Esophagus squamous epithelium (tissue), 5 donors: ENCODE measurements around the gene MT1M. TPM values are rescaled to one million over a fixed set of nuclear protein-coding genes. Genes with fewer than 3 reads are reported as not detected.

Source experiments
- DNase-seq: peaks from one replicate; lab custom pipeline; 2025; lab: John Stamatoyannopoulos, UW
- H3K27ac ChIP-seq, 4 donors: fragments of 200-600 bp; sonication (generic); one replicate each; pipeline ENCODE4 v1.5.1; 2016 to 2019; ENCODE audit warnings: mild to moderate bottlenecking in 1 of 4
- H3K27me3 ChIP-seq, 4 donors: fragments of 200-600 bp; sonication (generic); 1 replicate in 3 of 4; 2 replicates in 1 of 4; pipeline versions ENCODE4 v1.5.1 to v1.6.0; 2017 to 2021; ENCODE audit warnings: antibody characterized with exemption in 1 of 4
- H3K36me3 ChIP-seq, 3 donors: fragments of 200-600 bp; sonication (generic); one replicate each; pipeline ENCODE4 v1.5.1; 2016 to 2019
- H3K4me1 ChIP-seq, 3 donors: fragments of 200-600 bp; sonication (generic); one replicate each; pipeline ENCODE4 v1.5.1; 2017 to 2019
- H3K4me3 ChIP-seq, 4 donors: fragments of 200-600 bp; sonication (generic); 1 replicate in 3 of 4; 2 replicates in 1 of 4; pipeline ENCODE4 v1.5.1; 2016 to 2019; ENCODE audit warnings: mild to moderate bottlenecking in 2 of 4, moderate library complexity in 1 of 4
- H3K9me3 ChIP-seq, 3 donors: fragments of 200-600 bp; sonication (generic); one replicate each; pipeline ENCODE4 v1.5.1; 2016 to 2019
- CTCF ChIP-seq, 6 experiments: fragments of 450-650 bp in 4 of 6; fragments of 200-600 bp in 2 of 6; sonication (generic) in 2 of 6; IDR thresholded peaks; one replicate each; pipeline ENCODE4 v1.5.1; 2016 to 2019; ENCODE audit warnings: antibody characterized with exemption in 6 of 6, mild to moderate bottlenecking in 4 of 6, moderate library complexity in 4 of 6
- POLR2A ChIP-seq, 4 donors: fragments of 450-650 bp; IDR thresholded peaks; one replicate each; pipeline ENCODE4 v1.6.1; 2017; ENCODE audit warnings: antibody characterized with exemption in 4 of 4, mild to moderate bottlenecking in 4 of 4, moderate library complexity in 3 of 4
- WGBS, 2 donors: methylation state at CpG; one replicate each; pipeline ENCODE4 v1.1.5; 2018; 5-methylcytosine and 5-hydroxymethylcytosine counted together
- intact Hi-C: fragments of 100-400 bp; cut with DNase I; formaldehyde crosslinking; loops from one replicate; pipeline ENCODE4 v1.15.0; 2022
- total RNA-seq, 4 donors: library from RNA; depleted of rRNA; stranded (reverse); fragments of >200 nt; gene quantifications; one replicate each; pipeline ENCODE4 v1.1.0, GENCODE V29; 2016
- donor health status: DM: yes; HTN: yes; CAD: no.

MT1M gene
- total RNA-seq, 4 donors from 2014 or later, result 0.57 to 7.4 (median 4.8) TPM; not detected in 1

GRCh38 chr16:56606071-56606475 is 26.4 kb upstream of the MT1M start:
- intact Hi-C loops, result loop anchor here (10.0 kb wide), 1 partner anchor 89 kb away; no protein-coding TSS in a partner anchor
- Histone ChIP-seq H3K27ac (peak overlapping the region; percentile 82 to 95 (median 90)), H3K36me3 (no peaks in the 10 kb centered on the region), H3K9me3 (no peaks in the 10 kb centered on the region), H3K4me3 (peak overlapping the region in 1 of 4 donors; percentile 9), H3K27me3 (no peaks in the 10 kb centered on the region), H3K4me1 (peaks cover 36 to 57% (median 47%) of the 10 kb centered on the region in 3 donors)
- TF ChIP-seq CTCF (IDR thresholded peaks at IDR 0.05) (no peak), POLR2A (IDR thresholded peaks at IDR 0.05) (no peak)
- no peak for DNase-seq
- WGBS, 2 donors, result 23 to 28% methylated on average over 3 of the region's 3 CpGs

- WGBS, 2 donors, result 21 to 40% methylated on average over 7 to 8 of the region's 8 CpGs
- Histone ChIP-seq H3K4me3 (peak overlapping the region in 2 of 4 donors; percentile 59 to 66), H3K4me1 (peaks cover 39 to 62% (median 49%) of the 10 kb centered on the region in 3 donors), H3K36me3 (no peaks in the 10 kb centered on the region), H3K27me3 (no peaks in the 10 kb centered on the region), H3K9me3 (no peaks in the 10 kb centered on the region), H3K27ac (peak overlapping the region; percentile 82 to 95 (median 90))
- intact Hi-C loops, result loop anchor here (10.0 kb wide), 1 partner anchor 88 kb away; no protein-coding TSS in a partner anchor
- TF ChIP-seq POLR2A (IDR thresholded peaks at IDR 0.05) (no peak), CTCF (IDR thresholded peaks at IDR 0.05) (no peak)
- no peak for DNase-seq
These were observed 25.9 kb upstream of the MT1M start for GRCh38 chr16:56606476-56607108.

- Histone ChIP-seq H3K27me3 (no peaks in the 10 kb centered on the region), H3K27ac (peak overlapping the region; percentile 82 to 95 (median 90)), H3K4me3 (peak overlapping the region in 2 of 4 donors; percentile 59 to 66), H3K36me3 (no peaks in the 10 kb centered on the region), H3K9me3 (no peaks in the 10 kb centered on the region), H3K4me1 (peaks cover 39 to 68% (median 49%) of the 10 kb centered on the region in 3 donors)
- peak; percentile 49 for DNase-seq
- WGBS, 2 donors, result 13 to 31% methylated on average over 12 to 14 of the region's 14 CpGs
- TF ChIP-seq CTCF (IDR thresholded peaks at IDR 0.05) (peak in 1 of 6 experiments; percentile 4), POLR2A (IDR thresholded peaks at IDR 0.05) (peak in 2 of 4 donors; percentile 29 to 36)
- intact Hi-C loops, result loop anchor here (10.0 kb wide), 1 partner anchor 88 kb away; no protein-coding TSS in a partner anchor
These were observed 25.3 kb upstream of the MT1M start for GRCh38 chr16:56607109-56607618.

- peak overlapping the region in 2 of 4 donors; percentile 59 to 66 for H3K4me3 ChIP-seq
- intact Hi-C loops, result loop anchor here (10.0 kb wide), 1 partner anchor 87 kb away; no protein-coding TSS in a partner anchor
- 45 to 51% methylated on average over 2 of the region's 2 CpGs for WGBS, 2 donors
- no peaks in the 10 kb centered on the region for H3K27me3 ChIP-seq
- H3K9me3 ChIP-seq, result no peaks in the 10 kb centered on the region
- no peak for TF ChIP-seq CTCF (IDR thresholded peaks at IDR 0.05)
- no peak for TF ChIP-seq POLR2A (IDR thresholded peaks at IDR 0.05)
- no peak for DNase-seq
- peaks cover 39 to 69% (median 49%) of the 10 kb centered on the region in 3 donors for H3K4me1 ChIP-seq
- no peaks in the 10 kb centered on the region for H3K36me3 ChIP-seq
- H3K27ac ChIP-seq, result peak overlapping the region; percentile 82 to 95 (median 90)
These were observed 24.8 kb upstream of the MT1M start for GRCh38 chr16:56607675-56608042.
